Left ventricle myocardium inferior (tissue), 1 donor: ENCODE data around the gene TRMT5. TPM values are rescaled to one million over a fixed set of nuclear protein-coding genes. Genes with fewer than 3 reads are reported as not detected.

Source experiments
- DNase-seq: peaks from one replicate; pipeline ENCODE4 v3.0.0-alpha.2; 2020
- H3K27ac ChIP-seq: fragments of 200-600 bp; replicated peaks from 2 replicates; pipeline ENCODE4 v1.8.0; 2021
- H3K27me3 ChIP-seq: fragments of 200-600 bp; 2 replicates; pipeline ENCODE4 v1.8.0; 2021; ENCODE audit warnings: low read depth
- H3K36me3 ChIP-seq: fragments of 200-600 bp; 2 replicates; pipeline ENCODE4 v1.8.0; 2021
- H3K4me1 ChIP-seq: fragments of 200-600 bp; 2 replicates; pipeline ENCODE4 v1.8.0; 2021
- H3K4me3 ChIP-seq: fragments of 200-600 bp; 2 replicates; pipeline ENCODE4 v1.8.0; 2021; ENCODE audit warnings: mild to moderate bottlenecking, moderate library complexity
- H3K9me3 ChIP-seq: fragments of 200-600 bp; replicated peaks from 2 replicates; pipeline ENCODE4 v1.8.0; 2021
- intact Hi-C: fragments of 100-400 bp; cut with micrococcal nuclease; formaldehyde crosslinking; loops from one replicate; pipeline ENCODE4 v1.11.0; 2022
- total RNA-seq: library from RNA; stranded (reverse); fragmentation: NEBNext Ultra II Directional; extraction: Animal tissue kit (Norgen Biotek cat#: 25700); gene quantifications from one replicate; pipeline ENCODE4 v1.2.1, GENCODE V29; 2021
- TF ChIP-seq, protein P1 (sequence below): fragments of 200-600 bp; IDR thresholded peaks from 2 replicates; pipeline ENCODE4 v1.8.0; 2021; ENCODE audit warnings: antibody characterized with exemption, mild to moderate bottlenecking, borderline replicate concordance
- donor health status: DM: no; HTN: yes; CAD: no; lungs with severe emphysema.

TRMT5 gene
- total RNA-seq, 1 donor from 2014 or later, result 6.7 TPM

- Histone ChIP-seq H3K27ac (peak overlapping the region; percentile 90), H3K36me3 (peaks cover 16% of the 10 kb centered on the region), H3K4me3 (peak overlapping the region; percentile 79), H3K4me1 (peaks cover 55% of the 10 kb centered on the region), H3K9me3 (no peaks in the 10 kb centered on the region), H3K27me3 (no peaks in the 10 kb centered on the region)
- DNase-seq, result no peak
- intact Hi-C loops, result no loop called here
- TF ChIP-seq, protein P1, sequence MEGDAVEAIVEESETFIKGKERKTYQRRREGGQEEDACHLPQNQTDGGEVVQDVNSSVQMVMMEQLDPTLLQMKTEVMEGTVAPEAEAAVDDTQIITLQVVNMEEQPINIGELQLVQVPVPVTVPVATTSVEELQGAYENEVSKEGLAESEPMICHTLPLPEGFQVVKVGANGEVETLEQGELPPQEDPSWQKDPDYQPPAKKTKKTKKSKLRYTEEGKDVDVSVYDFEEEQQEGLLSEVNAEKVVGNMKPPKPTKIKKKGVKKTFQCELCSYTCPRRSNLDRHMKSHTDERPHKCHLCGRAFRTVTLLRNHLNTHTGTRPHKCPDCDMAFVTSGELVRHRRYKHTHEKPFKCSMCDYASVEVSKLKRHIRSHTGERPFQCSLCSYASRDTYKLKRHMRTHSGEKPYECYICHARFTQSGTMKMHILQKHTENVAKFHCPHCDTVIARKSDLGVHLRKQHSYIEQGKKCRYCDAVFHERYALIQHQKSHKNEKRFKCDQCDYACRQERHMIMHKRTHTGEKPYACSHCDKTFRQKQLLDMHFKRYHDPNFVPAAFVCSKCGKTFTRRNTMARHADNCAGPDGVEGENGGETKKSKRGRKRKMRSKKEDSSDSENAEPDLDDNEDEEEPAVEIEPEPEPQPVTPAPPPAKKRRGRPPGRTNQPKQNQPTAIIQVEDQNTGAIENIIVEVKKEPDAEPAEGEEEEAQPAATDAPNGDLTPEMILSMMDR, result no peak
Measured at GRCh38 chr14:60981633-60982455, 965 bp upstream of the TRMT5 start.

DNA sequence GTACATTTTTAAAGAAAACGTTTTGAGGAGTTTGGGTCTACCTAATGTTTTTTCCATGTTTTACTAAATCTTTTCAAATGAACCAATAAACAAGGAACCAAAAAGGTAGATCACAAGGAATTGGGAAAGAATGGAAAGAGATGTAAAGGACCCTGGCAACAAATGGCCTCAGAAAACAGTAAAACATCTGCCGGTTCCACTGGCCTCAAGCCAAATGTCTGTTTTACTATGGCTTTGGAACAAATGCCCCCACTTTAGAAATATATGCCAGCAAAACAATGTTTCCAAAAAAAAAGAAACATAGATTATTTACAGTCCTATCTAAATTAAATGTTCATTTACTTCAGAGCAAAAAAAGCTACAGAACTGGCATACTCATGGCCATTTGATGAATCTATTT lies 3.0 kb downstream of the TRMT5 start:
- Histone ChIP-seq H3K27ac (no peak overlapping the region), H3K27me3 (no peaks in the 10 kb centered on the region), H3K4me1 (peaks cover 58% of the 10 kb centered on the region), H3K4me3 (no peak overlapping the region), H3K9me3 (no peaks in the 10 kb centered on the region), H3K36me3 (peaks cover 6% of the 10 kb centered on the region)
- intact Hi-C loops, result no loop called here
- TF ChIP-seq, protein P1, result no peak
- DNase-seq, result no peak

DNA sequence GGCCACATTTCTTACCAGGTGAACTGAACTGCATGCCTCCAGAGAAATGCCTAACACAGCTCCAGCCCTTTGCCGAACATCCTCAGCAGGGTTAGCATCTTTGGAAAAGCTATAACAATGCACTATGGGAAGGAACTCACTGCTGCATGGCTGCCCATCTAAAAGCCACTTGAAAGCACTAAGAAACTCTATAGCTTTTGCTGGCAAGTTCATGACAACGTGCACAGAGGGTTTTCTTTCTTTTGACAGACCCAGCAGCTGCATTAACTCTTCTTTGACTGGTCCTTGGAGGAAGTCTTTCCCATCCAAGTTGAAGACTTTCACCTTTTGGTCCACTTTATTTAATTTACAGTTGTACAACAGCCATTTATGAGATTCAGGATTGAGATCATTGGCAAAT lies 5.3 kb downstream of the TRMT5 start:
- Histone ChIP-seq H3K4me3 (no peak overlapping the region), H3K4me1 (peaks cover 35% of the 10 kb centered on the region), H3K27me3 (no peaks in the 10 kb centered on the region), H3K27ac (no peak overlapping the region), H3K9me3 (no peaks in the 10 kb centered on the region), H3K36me3 (peaks cover 6% of the 10 kb centered on the region)
- TF ChIP-seq, protein P1, result no peak
- no peak for DNase-seq
- intact Hi-C loops, result no loop called here

DNA sequence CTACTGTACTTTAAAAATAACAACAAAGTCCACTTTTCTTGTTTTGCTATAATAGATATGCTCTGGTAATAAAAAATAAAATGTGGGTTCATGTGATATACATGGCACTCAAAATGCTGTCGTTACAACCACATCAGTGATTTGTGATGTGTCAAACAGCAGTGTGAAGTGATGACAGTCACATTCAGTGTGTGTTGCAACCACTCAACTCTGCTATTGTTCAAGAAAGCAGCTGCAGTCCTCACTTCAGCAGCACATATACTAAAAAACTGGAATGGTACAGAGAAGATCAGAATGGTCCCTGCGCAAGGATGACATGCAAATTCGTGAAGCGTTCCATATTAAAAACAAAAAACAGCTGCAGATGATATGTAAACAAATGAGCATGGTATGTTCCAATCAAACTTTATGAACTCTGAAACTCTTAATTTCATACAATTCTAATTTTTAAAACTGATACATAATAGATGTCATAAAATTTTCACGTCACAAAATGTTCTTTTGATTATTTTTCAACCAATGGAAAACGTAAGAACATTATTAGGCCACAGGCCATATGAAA lies 6.7 kb downstream of the TRMT5 start:
- H3K36me3 ChIP-seq, result peaks cover 6% of the 10 kb centered on the region
- H3K9me3 ChIP-seq, result no peaks in the 10 kb centered on the region
- no peak overlapping the region for H3K4me3 ChIP-seq
- no peak for DNase-seq
- H3K27me3 ChIP-seq, result no peaks in the 10 kb centered on the region
- no peak overlapping the region for H3K27ac ChIP-seq
- intact Hi-C loops, result no loop called here
- H3K4me1 ChIP-seq, result peaks cover 21% of the 10 kb centered on the region
- TF ChIP-seq, protein P1, result no peak

DNA sequence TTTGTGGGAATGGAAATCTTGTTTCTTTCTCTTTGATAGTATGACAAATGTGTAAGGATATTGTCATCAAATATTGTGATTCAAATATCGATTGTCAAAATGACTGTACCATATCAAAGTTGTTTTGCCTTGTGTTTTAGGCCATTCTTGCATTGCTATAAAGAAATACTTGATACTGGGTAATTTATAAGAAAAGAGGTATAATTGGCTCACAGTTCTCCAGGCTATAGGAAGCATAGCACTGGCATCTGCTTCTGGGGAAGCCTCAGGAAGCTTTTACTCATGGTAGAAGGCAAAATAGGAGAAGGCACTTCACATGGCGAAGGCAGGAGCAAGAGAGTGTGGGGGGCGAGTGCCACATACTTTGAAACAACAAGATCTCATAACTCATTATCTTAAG lies 7.8 kb downstream of the TRMT5 start:
- intact Hi-C loops, result no loop called here
- H3K36me3 ChIP-seq, result peaks cover 6% of the 10 kb centered on the region

More for the DNA sequence above, 7.8 kb downstream of the TRMT5 start:
- TF ChIP-seq, protein P1, result no peak
- DNase-seq, result no peak
- no peak overlapping the region for H3K4me3 ChIP-seq
- no peak overlapping the region for H3K27ac ChIP-seq
- H3K4me1 ChIP-seq, result peaks cover 10% of the 10 kb centered on the region
- no peaks in the 10 kb centered on the region for H3K9me3 ChIP-seq
- no peaks in the 10 kb centered on the region for H3K27me3 ChIP-seq
